ENCODE measurements around the gene RPGRIP1. TPM values are rescaled to one million over a fixed set of nuclear protein-coding genes. Genes with fewer than 3 reads are reported as not detected.

The RPGRIP1 gene
- total and polyA plus RNA-seq, 2 donors from 2014 or later, result 0.47 TPM; not detected in 1

DNA sequence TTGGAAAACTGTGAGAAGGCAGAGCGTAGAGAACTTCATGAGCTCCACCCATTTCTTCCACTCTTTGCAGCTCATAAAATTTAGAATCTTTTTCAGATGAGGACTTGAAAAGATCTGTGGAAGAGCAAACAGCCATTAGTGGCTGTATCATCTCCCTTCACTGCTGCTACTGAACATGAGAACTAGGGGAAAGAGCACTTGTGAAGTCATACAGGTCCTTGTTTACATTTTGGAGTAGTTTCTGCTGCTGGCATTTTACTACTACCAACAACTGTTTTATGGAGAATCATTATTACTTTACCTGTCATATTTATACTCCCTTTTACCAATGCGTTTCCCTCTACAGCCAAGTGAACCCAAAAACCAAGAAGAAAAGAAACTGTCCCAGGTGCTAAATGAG lies 41.0 kb downstream of the RPGRIP1 start:
- DNase-seq (no peak), FAIRE-seq (no peak)
- H3K9ac ChIP-seq (ENCODE audit: low read length in 3 of 3), result no peak overlapping the region
- H3K4me3 ChIP-seq (ENCODE audit: low read length in 3 of 3), result no peak overlapping the region
- TF ChIP-seq, protein P1, sequence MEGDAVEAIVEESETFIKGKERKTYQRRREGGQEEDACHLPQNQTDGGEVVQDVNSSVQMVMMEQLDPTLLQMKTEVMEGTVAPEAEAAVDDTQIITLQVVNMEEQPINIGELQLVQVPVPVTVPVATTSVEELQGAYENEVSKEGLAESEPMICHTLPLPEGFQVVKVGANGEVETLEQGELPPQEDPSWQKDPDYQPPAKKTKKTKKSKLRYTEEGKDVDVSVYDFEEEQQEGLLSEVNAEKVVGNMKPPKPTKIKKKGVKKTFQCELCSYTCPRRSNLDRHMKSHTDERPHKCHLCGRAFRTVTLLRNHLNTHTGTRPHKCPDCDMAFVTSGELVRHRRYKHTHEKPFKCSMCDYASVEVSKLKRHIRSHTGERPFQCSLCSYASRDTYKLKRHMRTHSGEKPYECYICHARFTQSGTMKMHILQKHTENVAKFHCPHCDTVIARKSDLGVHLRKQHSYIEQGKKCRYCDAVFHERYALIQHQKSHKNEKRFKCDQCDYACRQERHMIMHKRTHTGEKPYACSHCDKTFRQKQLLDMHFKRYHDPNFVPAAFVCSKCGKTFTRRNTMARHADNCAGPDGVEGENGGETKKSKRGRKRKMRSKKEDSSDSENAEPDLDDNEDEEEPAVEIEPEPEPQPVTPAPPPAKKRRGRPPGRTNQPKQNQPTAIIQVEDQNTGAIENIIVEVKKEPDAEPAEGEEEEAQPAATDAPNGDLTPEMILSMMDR (IDR thresholded peaks at IDR 0.05; ENCODE audit: borderline replicate concordance, extremely low read depth, insufficient read depth), result no peak
- no peaks in the 10 kb centered on the region for H3K36me3 ChIP-seq (ENCODE audit: control insufficient read depth in 2 of 3, insufficient read depth in 3 of 3, low read length in 3 of 3)
- no peaks in the 10 kb centered on the region for H3K4me1 ChIP-seq (ENCODE audit: control insufficient read depth in 2 of 3, insufficient read depth in 2 of 3, low read depth in 1 of 3, low read length in 3 of 3)
- H3K9me3 ChIP-seq (ENCODE audit: control insufficient read depth in 2 of 3, insufficient read depth in 1 of 3, low read length in 3 of 3), result no peaks in the 10 kb centered on the region
- intact Hi-C loops (cut with DNase I), result no loop called here
- H3K27me3 ChIP-seq (ENCODE audit: control insufficient read depth, insufficient read depth, low read length), result no peaks in the 10 kb centered on the region
- H3K27ac ChIP-seq (ENCODE audit: low read depth in 2 of 2, low read length in 2 of 2), result no peak overlapping the region

DNA sequence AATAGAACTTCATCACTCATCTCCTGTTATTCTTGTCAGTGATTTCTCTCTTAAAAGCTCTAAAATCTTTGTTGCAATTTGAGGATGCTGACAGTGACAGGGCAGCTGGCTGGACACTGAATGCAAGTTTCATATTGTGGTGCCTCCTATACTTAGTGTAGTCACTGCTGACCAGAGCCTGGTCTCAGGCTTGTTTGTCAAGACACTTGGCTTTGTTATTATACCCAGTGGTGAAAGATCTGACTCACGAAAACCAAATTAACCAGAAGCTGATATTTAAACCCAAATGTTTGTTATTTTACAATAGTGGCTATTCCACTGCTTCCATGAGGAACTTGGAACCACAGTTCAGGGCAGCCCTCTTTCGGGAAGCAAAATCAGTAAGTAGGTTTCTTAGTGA lies 42.8 kb downstream of the RPGRIP1 start:
- Histone ChIP-seq H3K27me3 (ENCODE audit: control insufficient read depth, insufficient read depth, low read length) (no peaks in the 10 kb centered on the region), H3K36me3 (ENCODE audit: control insufficient read depth in 2 of 3, insufficient read depth in 3 of 3, low read length in 3 of 3) (no peaks in the 10 kb centered on the region), H3K4me3 (ENCODE audit: low read length in 3 of 3) (no peak overlapping the region), H3K9ac (ENCODE audit: low read length in 3 of 3) (no peak overlapping the region), H3K4me1 (ENCODE audit: control insufficient read depth in 2 of 3, insufficient read depth in 2 of 3, low read depth in 1 of 3, low read length in 3 of 3) (no peaks in the 10 kb centered on the region), H3K9me3 (ENCODE audit: control insufficient read depth in 2 of 3, insufficient read depth in 1 of 3, low read length in 3 of 3) (no peaks in the 10 kb centered on the region), H3K27ac (ENCODE audit: low read depth in 2 of 2, low read length in 2 of 2) (no peak overlapping the region)
- no peak for FAIRE-seq
- intact Hi-C loops (cut with DNase I), result no loop called here
- TF ChIP-seq, protein P1 (IDR thresholded peaks at IDR 0.05; ENCODE audit: borderline replicate concordance, extremely low read depth, insufficient read depth), result no peak
- no peak for DNase-seq

DNA sequence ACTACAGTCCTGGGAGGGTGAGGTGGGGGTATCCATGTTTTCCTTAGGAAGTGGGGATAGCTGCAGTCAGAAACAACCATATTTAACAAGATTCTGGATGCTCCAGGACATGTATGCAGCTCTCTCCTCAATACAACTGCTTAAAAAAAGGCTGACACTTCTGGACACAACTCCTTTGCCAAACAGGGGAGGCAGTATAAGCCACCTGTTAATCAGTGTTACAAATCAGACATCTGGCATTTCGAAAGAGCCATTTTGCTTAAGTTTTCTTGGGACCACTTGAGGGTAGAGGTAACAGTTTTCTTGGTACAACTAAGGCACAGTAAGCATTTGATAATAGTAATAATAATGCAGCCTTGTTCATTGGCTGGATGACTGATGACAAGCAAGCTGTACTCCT lies 47.1 kb downstream of the RPGRIP1 start:
- Histone ChIP-seq H3K27ac (ENCODE audit: low read depth in 2 of 2, low read length in 2 of 2) (no peak overlapping the region), H3K36me3 (ENCODE audit: control insufficient read depth in 2 of 3, insufficient read depth in 3 of 3, low read length in 3 of 3) (no peaks in the 10 kb centered on the region), H3K4me1 (ENCODE audit: control insufficient read depth in 2 of 3, insufficient read depth in 2 of 3, low read depth in 1 of 3, low read length in 3 of 3) (no peaks in the 10 kb centered on the region), H3K9me3 (ENCODE audit: control insufficient read depth in 2 of 3, insufficient read depth in 1 of 3, low read length in 3 of 3) (no peaks in the 10 kb centered on the region), H3K27me3 (ENCODE audit: control insufficient read depth, insufficient read depth, low read length) (no peaks in the 10 kb centered on the region), H3K4me3 (ENCODE audit: low read length in 3 of 3) (no peak overlapping the region), H3K9ac (ENCODE audit: low read length in 3 of 3) (no peak overlapping the region)
- FAIRE-seq (no peak), DNase-seq (no peak)
- intact Hi-C loops (cut with DNase I), result no loop called here
- TF ChIP-seq, protein P1 (IDR thresholded peaks at IDR 0.05; ENCODE audit: borderline replicate concordance, extremely low read depth, insufficient read depth), result no peak

Other genes with a start within 250 kb of the RPGRIP1 start
- gene TPPP2, start 249.9 kb upstream of the RPGRIP1 start, total RNA-seq, result not detected
- gene TPPP2, start 249.9 kb upstream of the RPGRIP1 start, polyA plus RNA-seq (ENCODE audit: insufficient read depth, low read depth, low replicate concordance), result 1.3 TPM
- not detected for gene RNASE13, start 245.3 kb upstream of the RPGRIP1 start, total RNA-seq
- not detected for gene RNASE13, start 245.3 kb upstream of the RPGRIP1 start, polyA plus RNA-seq (ENCODE audit: insufficient read depth, low read depth, low replicate concordance)
- not detected for gene RNASE7, start 237.7 kb upstream of the RPGRIP1 start, total RNA-seq
- gene RNASE7, start 237.7 kb upstream of the RPGRIP1 start, polyA plus RNA-seq (ENCODE audit: insufficient read depth, low read depth, low replicate concordance), result not detected
- gene RNASE8, start 222.3 kb upstream of the RPGRIP1 start, total RNA-seq, result not detected
- not detected for gene RNASE8, start 222.3 kb upstream of the RPGRIP1 start, polyA plus RNA-seq (ENCODE audit: insufficient read depth, low read depth, low replicate concordance)
- 25.6 TPM for gene ARHGEF40, start 209.8 kb upstream of the RPGRIP1 start, total RNA-seq
- 15.9 TPM for gene ARHGEF40, start 209.8 kb upstream of the RPGRIP1 start, polyA plus RNA-seq (ENCODE audit: insufficient read depth, low read depth, low replicate concordance)
- gene ZNF219, start 181.4 kb upstream of the RPGRIP1 start, total RNA-seq, result 24.6 TPM
- gene ZNF219, start 181.4 kb upstream of the RPGRIP1 start, polyA plus RNA-seq (ENCODE audit: insufficient read depth, low read depth, low replicate concordance), result 12.6 TPM
- gene TMEM253, start 179.0 kb upstream of the RPGRIP1 start, total RNA-seq, result 0.41 TPM
- gene TMEM253, start 179.0 kb upstream of the RPGRIP1 start, polyA plus RNA-seq (ENCODE audit: insufficient read depth, low read depth, low replicate concordance), result 0.43 TPM
- gene OR5AU1, start 124.0 kb upstream of the RPGRIP1 start, total RNA-seq, result not detected
- not detected for gene OR5AU1, start 124.0 kb upstream of the RPGRIP1 start, polyA plus RNA-seq (ENCODE audit: insufficient read depth, low read depth, low replicate concordance)
- gene HNRNPC, start 10.6 kb upstream of the RPGRIP1 start, total RNA-seq, result 398 TPM
- 462 TPM for gene HNRNPC, start 10.6 kb upstream of the RPGRIP1 start, polyA plus RNA-seq (ENCODE audit: insufficient read depth, low read depth, low replicate concordance)
- 58.8 TPM for gene SUPT16H, start 103.9 kb downstream of the RPGRIP1 start, total RNA-seq
- gene SUPT16H, start 103.9 kb downstream of the RPGRIP1 start, polyA plus RNA-seq (ENCODE audit: insufficient read depth, low read depth, low replicate concordance), result 38.1 TPM
- 77.4 TPM for gene CHD8, start 176.0 kb downstream of the RPGRIP1 start, total RNA-seq
- gene CHD8, start 176.0 kb downstream of the RPGRIP1 start, polyA plus RNA-seq (ENCODE audit: insufficient read depth, low read depth, low replicate concordance), result 35.8 TPM
- 22.7 TPM for gene RAB2B, start 196.9 kb downstream of the RPGRIP1 start, total RNA-seq
- 12.2 TPM for gene RAB2B, start 196.9 kb downstream of the RPGRIP1 start, polyA plus RNA-seq (ENCODE audit: insufficient read depth, low read depth, low replicate concordance)
- gene TOX4, start 197.1 kb downstream of the RPGRIP1 start, total RNA-seq, result 75.9 TPM
- 31.0 TPM for gene TOX4, start 197.1 kb downstream of the RPGRIP1 start, polyA plus RNA-seq (ENCODE audit: insufficient read depth, low read depth, low replicate concordance)
- gene METTL3, start 231.3 kb downstream of the RPGRIP1 start, total RNA-seq, result 44.3 TPM
- gene METTL3, start 231.3 kb downstream of the RPGRIP1 start, polyA plus RNA-seq (ENCODE audit: insufficient read depth, low read depth, low replicate concordance), result 31.4 TPM
- gene SALL2, start 246.3 kb downstream of the RPGRIP1 start, total RNA-seq, result 8.8 TPM
- gene SALL2, start 246.3 kb downstream of the RPGRIP1 start, polyA plus RNA-seq (ENCODE audit: insufficient read depth, low read depth, low replicate concordance), result 5.5 TPM